Measurements from ENCODE around the gene USP37.
A peak's percentile ranks its signal among the peaks of the same experiment; 100 is the strongest.

The USP37 gene

GRCh38 chr2:218523651-218524050 lies 44.5 kb downstream of the USP37 start:
- DNase-seq (ENCODE audit: low read depth), result no peak
- no peak for TF ChIP-seq CTCF (conservative IDR thresholded peaks at IDR 0.05; ENCODE audit: low read length)
- H3K4me3 ChIP-seq (ENCODE audit: low read length), result no peak overlapping the region

GRCh38 chr2:218518876-218519275 lies 49.3 kb downstream of the USP37 start:
- no peak overlapping the region for H3K4me3 ChIP-seq (ENCODE audit: low read length)
- DNase-seq (ENCODE audit: low read depth), result peak; percentile 20
- TF ChIP-seq CTCF (conservative IDR thresholded peaks at IDR 0.05; ENCODE audit: low read length), result no peak

GRCh38 chr2:218517434-218518206 lies 50.5 kb downstream of the USP37 start:
- H3K4me3 ChIP-seq (ENCODE audit: low read length), result no peak overlapping the region
- peak; percentile 60 for DNase-seq (ENCODE audit: low read depth)
- no peak for TF ChIP-seq CTCF (conservative IDR thresholded peaks at IDR 0.05; ENCODE audit: low read length)

GRCh38 chr2:218516614-218517013 lies 51.5 kb downstream of the USP37 start:
- peak; percentile 24 for TF ChIP-seq CTCF (conservative IDR thresholded peaks at IDR 0.05; ENCODE audit: low read length)
- no peak for DNase-seq (ENCODE audit: low read depth)
- H3K4me3 ChIP-seq (ENCODE audit: low read length), result no peak overlapping the region

- no peak overlapping the region for H3K4me3 ChIP-seq (ENCODE audit: low read length)
- no peak for TF ChIP-seq CTCF (conservative IDR thresholded peaks at IDR 0.05; ENCODE audit: low read length)
- no peak for DNase-seq (ENCODE audit: low read depth)
Observed at GRCh38 chr2:218513676-218514075, 54.5 kb downstream of the USP37 start.

GRCh38 chr2:218508299-218508698 lies 59.9 kb downstream of the USP37 start:
- no peak for DNase-seq (ENCODE audit: low read depth)
- TF ChIP-seq CTCF (conservative IDR thresholded peaks at IDR 0.05; ENCODE audit: low read length), result no peak
- H3K4me3 ChIP-seq (ENCODE audit: low read length), result no peak overlapping the region

GRCh38 chr2:218505754-218506371 lies 62.3 kb downstream of the USP37 start:
- DNase-seq (ENCODE audit: low read depth), result no peak
- TF ChIP-seq CTCF (conservative IDR thresholded peaks at IDR 0.05; ENCODE audit: low read length), result no peak
- H3K4me3 ChIP-seq (ENCODE audit: low read length), result no peak overlapping the region
